GM12892 (cell line): ENCODE results near the gene FKBP8.

Experiments used
- DNase-seq: peaks from one replicate; pipeline ENCODE4 v3.0.0; 2011; ENCODE audit not compliant: insufficient read length
- FAIRE-seq: peaks from 2 replicates; lab custom pipeline; 2011; peaks lifted over from hg19 to GRCh38; lab: Jason Lieb, UNC
- POLR2A ChIP-seq: IDR thresholded peaks from 2 replicates; pipeline ENCODE4 v1.6.1; 2011; ENCODE audit warnings: low read depth, low read length, control low read depth
- POLR2AphosphoS5 ChIP-seq: IDR thresholded peaks from 2 replicates; pipeline ENCODE4 v1.6.1; 2011; ENCODE audit warnings: low read depth, low read length, control low read depth
- TAF1 ChIP-seq: IDR thresholded peaks from 2 replicates; pipeline ENCODE4 v1.6.1; 2011; ENCODE audit warnings: low read depth, mild to moderate bottlenecking, control low read depth, low read length, borderline replicate concordance

The FKBP8 gene

GRCh38 chr19:18496167-18496979 lies 47.0 kb downstream of the FKBP8 start:
- TF ChIP-seq TAF1 = no peak
- TF ChIP-seq POLR2AphosphoS5 = no peak
- no peak for TF ChIP-seq POLR2A
- FAIRE-seq = peak; percentile 71
- no peak for DNase-seq

DNA sequence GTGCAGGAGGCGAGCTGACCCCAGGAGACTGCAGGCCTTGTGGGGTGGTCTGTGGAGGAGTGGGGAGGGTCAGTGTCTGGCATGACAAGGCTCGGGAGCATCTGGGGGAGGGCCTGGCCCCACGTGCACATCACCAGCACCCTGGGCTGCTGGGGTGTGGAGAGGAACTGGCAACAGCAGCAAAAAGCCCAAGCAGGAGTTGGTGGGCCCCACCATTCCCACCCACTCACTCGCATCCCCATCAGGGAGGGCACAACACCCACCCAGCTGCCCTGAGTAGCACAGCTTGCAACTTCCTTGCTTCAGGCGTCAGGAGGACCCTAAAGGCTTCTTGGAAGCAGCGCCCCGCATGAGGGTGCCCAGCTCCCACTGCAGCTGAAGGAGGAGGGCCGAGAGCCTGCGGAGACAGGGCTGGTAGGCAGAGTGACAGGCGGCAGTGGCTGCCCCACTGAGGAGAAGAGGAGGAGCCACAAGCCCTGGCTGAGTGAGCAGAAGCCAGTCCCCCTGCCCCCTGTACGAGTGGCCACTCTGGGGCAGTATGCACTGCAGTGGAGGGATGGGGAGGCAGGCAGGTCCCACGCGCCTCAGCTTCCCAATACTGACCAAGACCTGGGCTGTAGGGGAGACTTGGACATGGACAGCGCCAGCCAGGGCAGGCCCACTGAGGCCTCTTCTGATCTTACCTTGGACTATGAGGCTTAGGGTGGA lies 48.0 kb downstream of the FKBP8 start:
- DNase-seq (no peak), FAIRE-seq (no peak)
- no peak for TF ChIP-seq TAF1
- no peak for TF ChIP-seq POLR2AphosphoS5
- TF ChIP-seq POLR2A = no peak

GRCh38 chr19:18494267-18494607 lies 49.1 kb downstream of the FKBP8 start:
- no peak for DNase-seq
- TF ChIP-seq TAF1 (no peak), POLR2A (no peak), POLR2AphosphoS5 (no peak)
- no peak for FAIRE-seq

- peak; percentile 9 for FAIRE-seq
Measured at GRCh38 chr19:18493440-18494266, 49.7 kb downstream of the FKBP8 start.

DNA sequence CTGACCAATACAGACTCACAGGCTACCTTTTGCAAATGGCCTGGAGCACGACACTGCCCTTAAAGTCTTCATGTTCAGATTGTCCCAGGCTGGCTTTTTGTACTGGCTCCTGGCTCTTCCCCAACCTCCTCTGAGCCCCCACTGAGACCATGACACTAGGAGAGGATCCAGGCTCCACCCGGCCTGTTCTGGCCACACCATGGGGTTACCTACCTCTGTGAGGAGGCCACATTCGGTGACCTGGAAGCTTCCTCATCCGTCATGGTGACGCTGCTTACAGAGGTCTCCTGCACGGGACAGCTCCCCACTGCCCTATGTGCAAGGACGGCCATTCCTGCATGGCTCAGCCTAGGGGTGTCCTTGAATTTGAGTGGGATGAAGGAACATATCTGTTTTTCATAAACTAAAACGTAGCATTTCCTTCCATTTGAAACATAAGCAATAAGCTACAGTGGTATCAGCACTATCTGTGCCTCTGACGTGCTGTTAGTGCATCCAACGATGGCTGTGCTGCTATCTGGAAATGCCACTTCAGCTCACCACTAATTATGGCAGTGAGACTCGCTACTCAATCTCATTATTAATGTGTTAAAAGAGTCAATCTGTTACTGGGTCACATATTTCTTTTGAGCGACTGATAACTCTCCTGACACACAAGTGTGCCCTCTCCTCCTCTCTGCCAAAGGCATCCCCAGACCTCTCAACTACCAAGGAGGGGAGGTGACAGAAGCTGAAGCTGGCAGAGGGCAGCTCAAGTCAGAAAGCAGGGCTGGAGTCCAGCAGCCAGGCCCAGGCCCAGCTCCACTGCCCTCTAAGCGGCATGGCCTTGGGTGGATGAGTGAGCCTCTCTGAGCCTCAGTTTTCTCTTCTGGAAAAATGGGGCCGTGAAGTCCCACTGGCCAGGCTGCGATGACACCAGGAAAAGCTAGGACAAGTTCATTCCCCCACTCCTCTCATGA lies 51.1 kb downstream of the FKBP8 start:
- no peak for DNase-seq
- no peak for FAIRE-seq
- TF ChIP-seq POLR2A (no peak), POLR2AphosphoS5 (no peak), TAF1 (no peak)

More at GRCh38 chr19:18493440-18494266, 49.7 kb downstream of the FKBP8 start:
- TF ChIP-seq POLR2A (no peak), TAF1 (no peak), POLR2AphosphoS5 (no peak)
- no peak for DNase-seq

- no peak for FAIRE-seq
- no peak for DNase-seq
- TF ChIP-seq POLR2A (no peak), POLR2AphosphoS5 (no peak), TAF1 (no peak)
Measured at GRCh38 chr19:18490728-18491127, 52.6 kb downstream of the FKBP8 start.

- TF ChIP-seq TAF1 (no peak), POLR2A (no peak), POLR2AphosphoS5 (no peak)
- DNase-seq (no peak), FAIRE-seq (no peak)
Measured at GRCh38 chr19:18489627-18490184, 53.7 kb downstream of the FKBP8 start.

DNA sequence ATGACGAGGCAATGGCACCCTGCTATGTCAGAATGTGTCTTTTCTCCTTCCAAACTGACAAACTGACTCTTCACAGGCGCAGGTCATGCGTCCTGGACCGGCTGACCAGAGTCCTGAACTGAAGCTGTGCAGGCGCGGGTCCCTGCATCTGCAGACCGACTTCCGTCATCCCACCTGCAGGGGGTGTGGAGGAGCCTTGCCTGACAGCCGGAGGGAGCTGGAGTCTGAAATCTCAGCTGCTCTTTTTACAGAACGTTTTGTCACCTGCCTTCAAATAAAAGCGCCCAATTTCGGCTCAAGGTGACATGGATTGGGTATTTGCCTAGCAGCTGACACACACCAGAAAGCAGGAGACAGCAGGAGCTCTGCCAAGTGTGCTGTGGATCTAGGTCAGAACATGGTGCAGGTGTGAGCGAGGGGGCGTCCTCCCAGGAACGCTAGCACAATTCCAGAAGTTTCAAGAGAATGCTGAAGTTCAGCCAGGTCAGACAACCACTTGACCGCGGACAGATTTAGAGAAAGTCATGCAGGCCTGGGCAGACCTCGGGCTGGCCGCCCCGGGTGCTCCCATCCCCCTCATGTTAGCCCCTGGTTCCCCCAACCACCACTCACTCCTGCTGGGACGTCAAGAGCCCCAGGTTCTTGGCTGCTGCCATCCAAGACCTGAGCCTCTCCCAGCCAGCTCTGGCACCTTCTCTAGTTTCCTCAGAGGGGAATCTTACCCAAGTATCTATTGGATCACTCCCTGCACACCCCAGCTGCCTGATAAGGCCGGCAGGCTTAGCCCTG lies 54.3 kb downstream of the FKBP8 start:
- DNase-seq (no peak), FAIRE-seq (no peak)
- TF ChIP-seq POLR2AphosphoS5 (no peak), POLR2A (no peak), TAF1 (no peak)

DNA sequence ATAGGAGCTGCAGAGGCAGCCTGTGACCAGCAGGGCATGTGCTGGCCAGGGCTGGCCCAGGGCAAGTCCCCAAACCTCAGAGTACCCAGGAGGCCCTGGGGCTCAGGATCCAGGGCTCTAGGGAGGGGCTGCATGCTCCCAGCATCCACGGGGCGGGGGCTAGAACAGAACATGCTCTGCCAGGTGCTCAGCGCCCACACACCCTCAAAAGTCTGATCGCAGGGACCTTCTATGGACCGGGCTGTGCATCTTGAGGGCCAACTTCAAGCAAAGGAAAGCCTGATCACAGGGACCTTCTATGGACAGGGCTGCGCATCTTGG lies 55.0 kb downstream of the FKBP8 start:
- TF ChIP-seq TAF1 (no peak), POLR2A (no peak), POLR2AphosphoS5 (no peak)
- DNase-seq (no peak), FAIRE-seq (no peak)
